Measurements from ENCODE around the gene TESK2. TPM values are rescaled to one million over a fixed set of nuclear protein-coding genes. Genes with fewer than 3 reads are reported as not detected.

Gene TESK2
- polyA plus RNA-seq, 1 of the 3 experiments (the other 2 are of a cell fraction): 1.3 TPM

- TF ChIP-seq JUND (IDR thresholded peaks at IDR 0.05): no peak
- TF ChIP-seq RFX5 (IDR thresholded peaks at IDR 0.05; ENCODE audit: low read length): no peak
- no peak for TF ChIP-seq MXI1 (IDR thresholded peaks at IDR 0.05; ENCODE audit: low read depth, low read length)
These were observed 87.2 kb downstream of the TESK2 start (continued) for GRCh38 chr1:45403718-45404117.

DNA sequence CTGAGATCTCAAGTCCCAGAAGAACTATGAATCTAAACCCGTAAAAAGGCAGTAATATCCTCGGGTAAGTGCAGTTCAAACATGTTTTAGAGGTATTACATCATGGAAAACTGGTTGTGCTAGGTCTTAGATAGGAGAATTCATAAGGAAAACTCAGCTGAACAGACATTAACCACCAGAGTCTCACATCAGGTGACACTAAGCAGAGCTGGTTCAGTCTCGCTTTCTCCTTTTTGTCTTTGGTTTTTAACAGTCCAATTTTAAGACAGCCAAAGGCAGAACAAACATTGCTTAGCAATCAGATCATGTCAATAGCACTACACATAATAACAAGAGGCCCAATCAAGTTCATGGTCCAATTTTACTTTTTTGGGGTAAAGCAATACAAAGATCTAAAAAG, 87.7 kb downstream of the TESK2 start:
- no peaks in the 10 kb centered on the region for H4K20me1 ChIP-seq (ENCODE audit: insufficient read depth)
- 65% methylated on average over 3 of the region's 3 CpGs for WGBS (ENCODE audit: low lambda C conversion rate)
- no peak overlapping the region for H3K4me2 ChIP-seq
- H3F3A ChIP-seq (replicated peaks; ENCODE audit: insufficient read depth): no peaks in the 10 kb centered on the region
- no peaks in the 10 kb centered on the region for H3K27me3 ChIP-seq (ENCODE audit: insufficient read depth)
- H3K36me3 ChIP-seq (replicated peaks in 1 of 2; ENCODE audit: control insufficient read depth in 1 of 2, insufficient read depth in 2 of 2, low read length in 1 of 2): no peaks in the 10 kb centered on the region
- no peak overlapping the region for H3K4me3 ChIP-seq (ENCODE audit: low read depth in 2 of 2, low read length in 1 of 2)
- no peak overlapping the region for H2AFZ ChIP-seq (ENCODE audit: low read depth)
- H3K9me3 ChIP-seq: no peaks in the 10 kb centered on the region
- ChIA-PET CTCF (no interaction called here), POLR2A (no interaction called here)
- H3K79me2 ChIP-seq (ENCODE audit: insufficient read depth): no peaks in the 10 kb centered on the region
- no peaks in the 10 kb centered on the region for H3K9me2 ChIP-seq
- H3K4me1 ChIP-seq (ENCODE audit: control insufficient read depth in 1 of 2, insufficient read depth in 2 of 2, low read depth in 1 of 2, low read length in 1 of 2): no peaks in the 10 kb centered on the region
- no peak overlapping the region for H3K27ac ChIP-seq (ENCODE audit: low read depth in 2 of 2, low read length in 1 of 2)
- DNase-seq: no peak
- TF ChIP-seq GABPA (IDR thresholded peaks at IDR 0.05; ENCODE audit: low read depth) (no peak), GATA2 (CRISPR knock-in tag; IDR thresholded peaks at IDR 0.05) (no peak), CHD2 (IDR thresholded peaks at IDR 0.05; ENCODE audit: low read length, partially characterized antibody) (no peak), POLR2AphosphoS5 (IDR thresholded peaks at IDR 0.05; ENCODE audit: low read depth, low read length) (no peak), RXRA (IDR thresholded peaks at IDR 0.05; ENCODE audit: borderline replicate concordance, low read depth) (no peak), FOXJ3 (CRISPR knock-in tag; IDR thresholded peaks at IDR 0.05) (no peak), FOXM1 (IDR thresholded peaks at IDR 0.05; ENCODE audit: low read depth) (no peak), EZH2phosphoT487 (IDR thresholded peaks at IDR 0.05; ENCODE audit: borderline replicate concordance, low read depth) (no peak), RAD21 (IDR thresholded peaks at IDR 0.05; ENCODE audit: low read length) (no peak), JUND (IDR thresholded peaks at IDR 0.05) (no peak), SIN3A (IDR thresholded peaks at IDR 0.05; ENCODE audit: borderline replicate concordance, low read depth, low read length) (no peak), TEAD4 (IDR thresholded peaks at IDR 0.05; ENCODE audit: borderline replicate concordance, insufficient read depth) (no peak), ELF1 (IDR thresholded peaks at IDR 0.05) (no peak), RCOR1 (IDR thresholded peaks at IDR 0.05; ENCODE audit: low read length) (no peak)
- TF ChIP-seq, protein P1, sequence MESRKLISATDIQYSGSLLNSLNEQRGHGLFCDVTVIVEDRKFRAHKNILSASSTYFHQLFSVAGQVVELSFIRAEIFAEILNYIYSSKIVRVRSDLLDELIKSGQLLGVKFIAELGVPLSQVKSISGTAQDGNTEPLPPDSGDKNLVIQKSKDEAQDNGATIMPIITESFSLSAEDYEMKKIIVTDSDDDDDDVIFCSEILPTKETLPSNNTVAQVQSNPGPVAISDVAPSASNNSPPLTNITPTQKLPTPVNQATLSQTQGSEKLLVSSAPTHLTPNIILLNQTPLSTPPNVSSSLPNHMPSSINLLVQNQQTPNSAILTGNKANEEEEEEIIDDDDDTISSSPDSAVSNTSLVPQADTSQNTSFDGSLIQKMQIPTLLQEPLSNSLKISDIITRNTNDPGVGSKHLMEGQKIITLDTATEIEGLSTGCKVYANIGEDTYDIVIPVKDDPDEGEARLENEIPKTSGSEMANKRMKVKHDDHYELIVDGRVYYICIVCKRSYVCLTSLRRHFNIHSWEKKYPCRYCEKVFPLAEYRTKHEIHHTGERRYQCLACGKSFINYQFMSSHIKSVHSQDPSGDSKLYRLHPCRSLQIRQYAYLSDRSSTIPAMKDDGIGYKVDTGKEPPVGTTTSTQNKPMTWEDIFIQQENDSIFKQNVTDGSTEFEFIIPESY (IDR thresholded peaks at IDR 0.05; ENCODE audit: borderline replicate concordance, low read depth): no peak
- TF ChIP-seq, protein P2, sequence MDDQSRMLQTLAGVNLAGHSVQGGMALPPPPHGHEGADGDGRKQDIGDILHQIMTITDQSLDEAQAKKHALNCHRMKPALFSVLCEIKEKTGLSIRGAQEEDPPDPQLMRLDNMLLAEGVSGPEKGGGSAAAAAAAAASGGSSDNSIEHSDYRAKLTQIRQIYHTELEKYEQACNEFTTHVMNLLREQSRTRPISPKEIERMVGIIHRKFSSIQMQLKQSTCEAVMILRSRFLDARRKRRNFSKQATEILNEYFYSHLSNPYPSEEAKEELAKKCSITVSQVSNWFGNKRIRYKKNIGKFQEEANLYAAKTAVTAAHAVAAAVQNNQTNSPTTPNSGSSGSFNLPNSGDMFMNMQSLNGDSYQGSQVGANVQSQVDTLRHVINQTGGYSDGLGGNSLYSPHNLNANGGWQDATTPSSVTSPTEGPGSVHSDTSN (IDR thresholded peaks at IDR 0.05): no peak
- TF ChIP-seq, protein P3, sequence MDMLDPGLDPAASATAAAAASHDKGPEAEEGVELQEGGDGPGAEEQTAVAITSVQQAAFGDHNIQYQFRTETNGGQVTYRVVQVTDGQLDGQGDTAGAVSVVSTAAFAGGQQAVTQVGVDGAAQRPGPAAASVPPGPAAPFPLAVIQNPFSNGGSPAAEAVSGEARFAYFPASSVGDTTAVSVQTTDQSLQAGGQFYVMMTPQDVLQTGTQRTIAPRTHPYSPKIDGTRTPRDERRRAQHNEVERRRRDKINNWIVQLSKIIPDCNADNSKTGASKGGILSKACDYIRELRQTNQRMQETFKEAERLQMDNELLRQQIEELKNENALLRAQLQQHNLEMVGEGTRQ (IDR thresholded peaks at IDR 0.05; ENCODE audit: borderline replicate concordance, low read depth, low read length): no peak
- TF ChIP-seq, protein P4, sequence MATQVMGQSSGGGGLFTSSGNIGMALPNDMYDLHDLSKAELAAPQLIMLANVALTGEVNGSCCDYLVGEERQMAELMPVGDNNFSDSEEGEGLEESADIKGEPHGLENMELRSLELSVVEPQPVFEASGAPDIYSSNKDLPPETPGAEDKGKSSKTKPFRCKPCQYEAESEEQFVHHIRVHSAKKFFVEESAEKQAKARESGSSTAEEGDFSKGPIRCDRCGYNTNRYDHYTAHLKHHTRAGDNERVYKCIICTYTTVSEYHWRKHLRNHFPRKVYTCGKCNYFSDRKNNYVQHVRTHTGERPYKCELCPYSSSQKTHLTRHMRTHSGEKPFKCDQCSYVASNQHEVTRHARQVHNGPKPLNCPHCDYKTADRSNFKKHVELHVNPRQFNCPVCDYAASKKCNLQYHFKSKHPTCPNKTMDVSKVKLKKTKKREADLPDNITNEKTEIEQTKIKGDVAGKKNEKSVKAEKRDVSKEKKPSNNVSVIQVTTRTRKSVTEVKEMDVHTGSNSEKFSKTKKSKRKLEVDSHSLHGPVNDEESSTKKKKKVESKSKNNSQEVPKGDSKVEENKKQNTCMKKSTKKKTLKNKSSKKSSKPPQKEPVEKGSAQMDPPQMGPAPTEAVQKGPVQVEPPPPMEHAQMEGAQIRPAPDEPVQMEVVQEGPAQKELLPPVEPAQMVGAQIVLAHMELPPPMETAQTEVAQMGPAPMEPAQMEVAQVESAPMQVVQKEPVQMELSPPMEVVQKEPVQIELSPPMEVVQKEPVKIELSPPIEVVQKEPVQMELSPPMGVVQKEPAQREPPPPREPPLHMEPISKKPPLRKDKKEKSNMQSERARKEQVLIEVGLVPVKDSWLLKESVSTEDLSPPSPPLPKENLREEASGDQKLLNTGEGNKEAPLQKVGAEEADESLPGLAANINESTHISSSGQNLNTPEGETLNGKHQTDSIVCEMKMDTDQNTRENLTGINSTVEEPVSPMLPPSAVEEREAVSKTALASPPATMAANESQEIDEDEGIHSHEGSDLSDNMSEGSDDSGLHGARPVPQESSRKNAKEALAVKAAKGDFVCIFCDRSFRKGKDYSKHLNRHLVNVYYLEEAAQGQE (IDR thresholded peaks at IDR 0.05; ENCODE audit: low read depth, low read length): no peak
- H3K9ac ChIP-seq: no peak overlapping the region
